RWPE1 (cell line): ENCODE measurements around the gene MYBBP1A.

Source experiments
- CTCF ChIA-PET: fragments of 350-600 bp; sonication (Branson Sonifier 250); formaldehyde crosslinking; extraction: SDS; loops from one replicate; lab custom pipeline; 2021; lab: Yijun Ruan, JAX
- POLR2A ChIA-PET: fragments of 400-600 bp; formaldehyde crosslinking; extraction: SDS; loops from one replicate; lab custom pipeline; 2020; ENCODE audit warnings: antibody characterized with exemption; ENCODE audit not compliant: low non-redundant PET; lab: Yijun Ruan, JAX
- DNase-seq: peaks from one replicate; pipeline ENCODE4 v3.0.0; 2012; ENCODE audit warnings: low spot score
- H3K27ac ChIP-seq: fragments of 450-650 bp; 2 replicates; pipeline ENCODE4 v1.5.1; 2017
- TF ChIP-seq, protein P1 (sequence below): fragments of 450-650 bp; conservative IDR thresholded peaks from 2 replicates; pipeline ENCODE4 v1.5.1; 2017; ENCODE audit warnings: low read depth, mild to moderate bottlenecking

The MYBBP1A gene

DNA sequence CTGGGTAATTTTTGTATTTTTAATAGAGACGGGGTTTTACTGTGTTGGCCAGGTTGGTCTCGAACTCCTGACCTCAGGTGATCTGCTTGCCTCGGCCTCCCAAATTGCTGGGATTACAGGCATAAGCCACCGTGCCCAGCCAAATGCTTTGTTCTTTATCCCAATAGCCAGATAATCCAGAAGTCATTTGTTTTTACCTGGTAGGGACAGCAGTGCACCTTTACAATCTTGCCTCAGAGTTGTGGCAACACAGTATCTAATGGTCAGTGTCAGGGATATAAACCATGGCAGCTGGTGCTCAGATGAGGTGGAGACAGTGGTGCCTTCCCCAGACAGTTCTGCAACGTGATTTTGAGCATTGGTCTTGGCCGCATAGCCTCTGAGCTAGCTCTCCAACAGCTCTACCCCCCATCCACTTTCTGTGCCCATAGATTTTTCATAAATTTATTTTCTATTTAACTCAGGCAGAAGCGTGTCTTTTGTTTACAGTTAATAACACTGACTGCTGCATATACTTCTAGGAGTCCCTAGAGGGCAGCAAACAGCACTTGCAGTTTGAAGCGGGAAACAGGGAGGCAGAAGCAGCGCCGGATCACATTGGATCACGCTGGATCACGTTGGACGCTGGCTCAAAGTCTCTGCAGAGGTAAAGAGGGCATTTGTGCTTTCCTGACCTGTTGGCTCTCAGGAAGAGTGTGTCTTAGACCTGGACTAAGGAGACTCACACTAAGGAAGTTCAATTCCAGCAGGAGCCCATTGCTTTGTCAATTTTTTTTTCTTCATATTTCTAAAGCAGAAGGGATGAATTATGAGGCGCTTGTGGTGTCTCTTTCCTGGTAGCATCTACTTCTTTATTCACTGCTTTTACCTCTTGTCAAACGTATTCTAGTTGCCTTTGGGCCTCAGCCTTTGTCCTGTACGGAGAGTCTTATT, 10.3 kb upstream of the MYBBP1A start:
- H3K27ac ChIP-seq, result 0 out of 2 replicates have a peak overlapping the region, but pooled peaks have one; percentile 12
- peak; percentile 71 for DNase-seq
- CTCF ChIA-PET, result interaction anchor here (0.6 to 1.7 kb wide), 13 partner anchors 9 to 173 kb away, joined by 3 to 7 read pairs (median 4); no protein-coding TSS in a partner anchor
- POLR2A ChIA-PET, result no interaction called here
- TF ChIP-seq, protein P1, sequence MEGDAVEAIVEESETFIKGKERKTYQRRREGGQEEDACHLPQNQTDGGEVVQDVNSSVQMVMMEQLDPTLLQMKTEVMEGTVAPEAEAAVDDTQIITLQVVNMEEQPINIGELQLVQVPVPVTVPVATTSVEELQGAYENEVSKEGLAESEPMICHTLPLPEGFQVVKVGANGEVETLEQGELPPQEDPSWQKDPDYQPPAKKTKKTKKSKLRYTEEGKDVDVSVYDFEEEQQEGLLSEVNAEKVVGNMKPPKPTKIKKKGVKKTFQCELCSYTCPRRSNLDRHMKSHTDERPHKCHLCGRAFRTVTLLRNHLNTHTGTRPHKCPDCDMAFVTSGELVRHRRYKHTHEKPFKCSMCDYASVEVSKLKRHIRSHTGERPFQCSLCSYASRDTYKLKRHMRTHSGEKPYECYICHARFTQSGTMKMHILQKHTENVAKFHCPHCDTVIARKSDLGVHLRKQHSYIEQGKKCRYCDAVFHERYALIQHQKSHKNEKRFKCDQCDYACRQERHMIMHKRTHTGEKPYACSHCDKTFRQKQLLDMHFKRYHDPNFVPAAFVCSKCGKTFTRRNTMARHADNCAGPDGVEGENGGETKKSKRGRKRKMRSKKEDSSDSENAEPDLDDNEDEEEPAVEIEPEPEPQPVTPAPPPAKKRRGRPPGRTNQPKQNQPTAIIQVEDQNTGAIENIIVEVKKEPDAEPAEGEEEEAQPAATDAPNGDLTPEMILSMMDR, result peak; percentile 91

DNA sequence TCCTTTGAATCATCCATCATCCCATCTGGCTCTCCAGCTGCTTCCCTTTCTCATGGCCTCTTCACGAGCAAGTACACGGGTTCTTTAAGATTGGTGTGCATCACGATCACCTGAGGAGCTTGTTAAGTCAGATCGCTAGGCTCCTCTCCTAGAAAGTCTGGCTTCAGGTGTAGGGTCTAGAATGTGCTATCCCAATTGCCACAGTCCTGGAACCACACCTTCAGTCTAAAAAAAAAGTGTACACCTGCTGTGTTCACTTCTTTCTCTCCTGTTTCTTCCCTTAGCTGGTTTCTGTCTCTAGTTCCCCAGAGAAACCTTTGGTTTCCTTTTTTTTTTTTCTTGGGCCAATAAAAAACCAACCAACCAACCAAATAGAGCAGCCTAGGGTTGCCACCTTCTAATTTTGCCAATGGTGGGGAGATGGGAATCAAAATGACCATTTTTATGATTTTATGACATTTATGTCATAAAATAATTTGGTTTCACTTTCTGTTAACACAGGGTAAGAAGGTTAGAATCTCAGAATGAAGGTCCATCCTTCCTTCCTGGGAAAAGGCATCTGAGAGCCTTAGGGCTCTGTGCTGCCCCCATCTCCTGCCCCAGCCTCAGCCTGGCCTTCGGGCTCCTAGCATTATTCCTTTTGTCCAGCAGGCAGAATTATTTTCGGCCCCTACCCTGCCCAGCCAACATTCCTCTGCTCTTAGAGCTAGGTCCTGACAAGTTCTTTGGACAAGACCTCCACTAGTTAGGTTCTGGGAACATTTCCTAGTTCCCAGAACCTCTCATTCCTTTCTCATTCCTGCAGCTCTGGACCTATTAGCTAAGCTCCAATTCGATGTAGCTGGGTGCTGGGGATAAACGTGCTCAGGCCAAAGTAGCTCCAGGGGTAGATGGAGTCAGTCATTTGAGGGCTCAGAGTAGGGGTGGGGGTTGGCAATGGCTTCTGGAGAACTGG, 7.1 kb upstream of the MYBBP1A start:
- ChIA-PET POLR2A (no interaction called here), CTCF (interaction anchor here (0.7 to 1.0 kb wide), 2 partner anchors 193 to 313 kb away, joined by 3 to 4 read pairs; no protein-coding TSS in a partner anchor)
- TF ChIP-seq, protein P1, result no peak
- peak overlapping the region; percentile 46 for H3K27ac ChIP-seq
- DNase-seq, result no peak

DNA sequence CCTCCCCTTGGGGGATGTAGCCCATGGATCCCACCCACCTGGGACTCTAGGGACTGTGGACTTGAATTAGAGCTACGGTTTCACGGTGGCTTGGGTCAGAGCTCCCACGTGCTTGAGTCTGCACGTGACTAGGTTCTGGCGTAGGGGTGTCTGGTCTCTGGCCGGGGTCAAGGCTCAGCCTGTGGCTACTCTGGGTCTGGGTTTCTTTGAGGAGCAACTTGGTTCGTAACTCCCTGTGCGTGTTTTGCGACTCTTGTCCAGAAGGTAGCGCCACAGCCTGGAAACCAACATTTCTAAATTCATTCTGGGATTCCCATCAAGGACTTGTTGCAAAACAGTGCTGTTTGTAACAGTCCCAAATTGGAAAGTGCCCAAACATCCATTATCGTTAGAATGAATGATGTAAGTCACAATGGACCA, 5.7 kb upstream of the MYBBP1A start:
- DNase-seq, result no peak
- TF ChIP-seq, protein P1, result no peak
- POLR2A ChIA-PET, result interaction anchor here (0.5 kb wide), 1 partner anchor 419 kb away, joined by 3 read pairs; no protein-coding TSS in a partner anchor
- no peak overlapping the region for H3K27ac ChIP-seq
- CTCF ChIA-PET, result interaction anchor here (0.8 kb wide), 1 partner anchor 66 kb away, joined by 5 read pairs; no protein-coding TSS in a partner anchor

DNA sequence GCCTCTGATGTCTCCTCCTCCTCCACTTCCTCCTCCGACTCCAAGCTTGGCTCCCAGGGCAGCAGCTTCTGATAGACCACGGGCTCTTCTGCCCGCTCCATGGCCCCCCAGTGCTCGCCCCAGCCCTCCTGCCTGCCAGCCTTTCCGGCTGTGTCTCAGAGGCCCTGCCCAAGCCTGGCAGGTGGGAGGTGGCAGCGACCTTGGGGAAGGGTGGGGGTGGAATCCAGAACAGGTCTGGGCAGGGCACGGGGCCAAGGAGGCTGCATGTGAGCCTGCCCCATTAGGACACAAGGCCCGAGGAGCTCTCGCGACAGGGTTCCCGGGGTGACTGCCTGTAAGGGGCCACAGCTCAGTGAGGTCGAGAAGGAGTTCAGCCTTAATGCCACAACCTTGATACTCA, 5.2 kb upstream of the MYBBP1A start, which contains the start of gene GGT6:
Gene GGT6 (minus strand): TSS at position 157 of the 400 bp plus-strand sequence. CDS start 56 bp downstream, at position 101.
- CTCF ChIA-PET, result interaction anchor here (0.8 kb wide), 1 partner anchor 67 kb away, joined by 5 read pairs; no protein-coding TSS in a partner anchor
- TF ChIP-seq, protein P1, result no peak
- no peak within 1 kb of the TSS for H3K27ac ChIP-seq
- DNase-seq, result no peak
- POLR2A ChIA-PET, result interaction anchor here (0.5 kb wide), 1 partner anchor 418 kb away, joined by 3 read pairs; no protein-coding TSS in a partner anchor

DNA sequence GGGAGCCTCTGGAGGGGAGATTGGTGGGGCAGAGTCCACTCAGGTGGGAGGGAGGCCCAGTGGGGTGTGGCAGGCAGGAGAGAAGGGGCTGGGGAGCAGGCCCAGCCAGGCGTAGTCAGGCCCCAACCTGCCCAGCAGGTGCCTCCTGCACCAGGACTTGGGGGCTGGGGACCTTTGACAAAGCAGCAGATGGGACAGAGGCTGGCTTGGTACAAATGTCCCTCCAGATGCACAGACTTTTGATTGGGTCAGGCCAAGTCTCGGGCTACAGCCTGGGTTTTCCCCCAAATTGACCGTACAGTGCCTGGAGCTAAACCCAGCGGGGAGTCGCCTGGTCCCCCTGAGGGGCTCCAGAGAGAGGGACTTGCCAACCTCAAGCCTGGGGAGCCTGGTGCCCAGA, 4.8 kb upstream of the MYBBP1A start:
- ChIA-PET POLR2A (interaction anchor here (0.6 kb wide), 1 partner anchor 187 kb away, joined by 3 read pairs; no protein-coding TSS in a partner anchor), CTCF (interaction anchor here (0.6 to 0.7 kb wide), 2 partner anchors 130 to 373 kb away, joined by 3 read pairs; no protein-coding TSS in a partner anchor)
- H3K27ac ChIP-seq, result no peak overlapping the region
- no peak for DNase-seq
- TF ChIP-seq, protein P1, result no peak
